IMR-90 (cell line): ENCODE data around the gene KCNK17. TPM values are rescaled to one million over a fixed set of nuclear protein-coding genes. Genes with fewer than 3 reads are reported as not detected.

ENCODE experiments used
- ATAC-seq: fragments of 200-7000 bp; cut with Tn5 transposase; 2 replicates; pipeline ENCODE4 v1.9.1; 2020; ENCODE audit warnings: low read depth, mild to moderate bottlenecking, moderate library complexity
- BruUV-seq: library from RNA; stranded (reverse); fragments of 400-500 nt; replicated peaks from 2 replicates; lab custom pipeline; 2021; lab: Mats Ljungman, UMichigan
- CTCF ChIA-PET: fragments of 300-600 bp; formaldehyde crosslinking; extraction: SDS; loops from one replicate; lab custom pipeline; 2021; ENCODE audit warnings: antibody characterized with exemption; lab: Yijun Ruan, JAX
- POLR2A ChIA-PET: fragments of 300-600 bp; sonication (Branson Sonifier 250); formaldehyde crosslinking; loops from one replicate; lab custom pipeline; 2022; ENCODE audit warnings: antibody characterized with exemption; ENCODE audit not compliant: unreplicated experiment; lab: Charles Lee
- DNase-seq: peaks from one replicate; pipeline ENCODE4 v3.0.0; 2013
- H2AFZ ChIP-seq: replicated peaks from 2 replicates; pipeline ENCODE3; 2013; ENCODE audit warnings: low read length, mild to moderate bottlenecking; ENCODE audit not compliant: poor library complexity
- H2AK5ac ChIP-seq: 2 replicates; pipeline ENCODE4 v1.6.1; 2013; ENCODE audit warnings: low read depth, low read length, inconsistent platforms
- H2AK9ac ChIP-seq: replicated peaks from 2 replicates; pipeline ENCODE3; 2013; ENCODE audit warnings: mild to moderate bottlenecking, low read depth, low read length, moderate library complexity; ENCODE audit not compliant: poor library complexity
- H2BK120ac ChIP-seq: 2 replicates; pipeline ENCODE4 v1.6.1; 2013; ENCODE audit warnings: low read depth, low read length, inconsistent platforms
- H2BK15ac ChIP-seq: 3 replicates; pipeline ENCODE4 v1.6.1; 2013; ENCODE audit warnings: low read depth, low read length, inconsistent platforms
- H2BK20ac ChIP-seq: 2 replicates; pipeline ENCODE4 v1.6.1; 2013; ENCODE audit warnings: low read depth, mild to moderate bottlenecking, inconsistent platforms, low read length, moderate library complexity
- H2BK5ac ChIP-seq: 2 replicates; pipeline ENCODE4 v1.6.1; 2013; ENCODE audit warnings: mild to moderate bottlenecking, low read depth, low read length, inconsistent platforms; ENCODE audit not compliant: poor library complexity, severe bottlenecking
- H3K14ac ChIP-seq: replicated peaks from 2 replicates; pipeline ENCODE4 v1.6.1; 2013; ENCODE audit warnings: low read depth, low read length, inconsistent platforms
- H3K18ac ChIP-seq: 2 replicates; pipeline ENCODE4 v1.6.1; 2013; ENCODE audit warnings: low read depth, low read length, control low read depth
- H3K23ac ChIP-seq: 2 replicates; pipeline ENCODE4 v1.6.1; 2013; ENCODE audit warnings: low read depth, low read length, inconsistent platforms
- H3K27ac ChIP-seq: 2 replicates; pipeline ENCODE4 v1.5.1; 2013; ENCODE audit warnings: mild to moderate bottlenecking, control low read depth, low read length; ENCODE audit not compliant: insufficient read depth
- H3K27me3 ChIP-seq: 2 replicates; pipeline ENCODE4 v1.6.1; 2013; ENCODE audit warnings: low read length; ENCODE audit not compliant: control insufficient read depth, insufficient read depth
- H3K36me3 ChIP-seq: 2 replicates; pipeline ENCODE4 v1.6.1; 2013; ENCODE audit warnings: low read length, mixed read lengths; ENCODE audit not compliant: control insufficient read depth, insufficient read depth
- H3K4ac ChIP-seq: 2 replicates; pipeline ENCODE4 v1.6.1; 2013; ENCODE audit warnings: low read depth, low read length, inconsistent platforms
- H3K4me1 ChIP-seq: 2 replicates; pipeline ENCODE4 v1.6.1; 2013; ENCODE audit warnings: low read length, mixed read lengths; ENCODE audit not compliant: control insufficient read depth, insufficient read depth
- H3K4me2 ChIP-seq: 2 replicates; pipeline ENCODE4 v1.6.1; 2013; ENCODE audit warnings: low read depth, mild to moderate bottlenecking, control low read depth, low read length, moderate library complexity
- H3K4me3 ChIP-seq: 2 replicates; pipeline ENCODE4 v1.5.1; 2013; ENCODE audit warnings: low read depth, mild to moderate bottlenecking, control low read depth, low read length, moderate library complexity; ENCODE audit not compliant: insufficient read depth
- H3K56ac ChIP-seq: 2 replicates; pipeline ENCODE4 v1.6.1; 2013; ENCODE audit warnings: low read length, inconsistent platforms; ENCODE audit not compliant: insufficient read depth; ENCODE audit errors: extremely low read depth
- H3K79me1 ChIP-seq, 2 experiments: 2 replicates each; pipeline ENCODE4 v1.6.1; 2013; ENCODE audit warnings: low read length in 2 of 2, inconsistent platforms in 1 of 2, low read depth in 1 of 2
- H3K9ac ChIP-seq: 2 replicates; pipeline ENCODE4 v1.6.1; 2013; ENCODE audit warnings: low read depth, low read length, control low read depth
- H3K9me1 ChIP-seq: 2 replicates; pipeline ENCODE4 v1.6.1; 2013; ENCODE audit warnings: low read length, inconsistent platforms; ENCODE audit not compliant: insufficient read depth
- H3K9me3 ChIP-seq: 2 replicates; pipeline ENCODE4 v1.6.1; 2013; ENCODE audit warnings: low read length; ENCODE audit not compliant: control insufficient read depth, insufficient read depth
- H4K20me1 ChIP-seq: 2 replicates; pipeline ENCODE4 v1.6.1; 2013; ENCODE audit warnings: low read length, inconsistent platforms; ENCODE audit not compliant: insufficient read depth
- H4K5ac ChIP-seq: 2 replicates; pipeline ENCODE4 v1.6.1; 2013; ENCODE audit warnings: mild to moderate bottlenecking, low read depth, low read length, control low read depth
- H4K8ac ChIP-seq, 2 experiments: 2 replicates each; pipeline ENCODE4 v1.6.1; 2013; ENCODE audit warnings: low read depth in 2 of 2, low read length in 2 of 2, control low read depth in 1 of 2, inconsistent platforms in 1 of 2
- H4K91ac ChIP-seq: 2 replicates; pipeline ENCODE4 v1.6.1; 2013; ENCODE audit warnings: low read depth, low read length, inconsistent platforms; ENCODE audit not compliant: insufficient read depth
- BHLHE40 ChIP-seq: fragments of 150-350 bp; IDR thresholded peaks from 2 replicates; pipeline ENCODE4 v1.6.1; 2016; ENCODE audit warnings: mild to moderate bottlenecking, low read depth, low read length
- MAFK ChIP-seq: IDR thresholded peaks from 2 replicates; pipeline ENCODE4 v1.6.1; 2012; ENCODE audit warnings: low read depth, low read length, improper control_type of control experiment
- MXI1 ChIP-seq: IDR thresholded peaks from 2 replicates; pipeline ENCODE4 v1.6.1; 2012; ENCODE audit warnings: low read depth, mild to moderate bottlenecking, low read length, moderate library complexity, borderline replicate concordance
- NFE2L2 ChIP-seq: fragments of 150-350 bp; IDR thresholded peaks from 2 replicates; pipeline ENCODE4 v1.6.1; 2016; ENCODE audit warnings: low read depth, mild to moderate bottlenecking, low read length
- RCOR1 ChIP-seq: IDR thresholded peaks from 2 replicates; pipeline ENCODE4 v1.6.1; 2012; ENCODE audit warnings: mild to moderate bottlenecking, low read length, improper control_type of control experiment; ENCODE audit not compliant: insufficient replicate concordance
- WGBS, 2 experiments: methylation state at CpG; one replicate each; pipeline versions ENCODE4 v1.1.5 to v1.1.7; 2013; ENCODE audit warnings: missing lambda C conversion rate in 2 of 2; ENCODE audit not compliant: insufficient read length in 1 of 2; ENCODE audit errors: extremely low coverage in 2 of 2; 5-methylcytosine and 5-hydroxymethylcytosine counted together
- dilution Hi-C: fragments of 300-500 bp; cut with HindIII; formaldehyde crosslinking; loops from one replicate; pipeline ENCODE4 v1.14.3; 2018; ENCODE audit warnings: low sequenced_read_pairs; ENCODE audit not compliant: unreplicated experiment
- in situ Hi-C: fragments of 300-500 bp; cut with MboI; formaldehyde crosslinking; loops from 3 replicates; pipeline ENCODE4 v1.14.3; 2019; ENCODE audit warnings: low sequenced_read_pairs, inconsistent platforms, mixed read lengths
- intact Hi-C: fragments of 100-400 bp; cut with micrococcal nuclease; formaldehyde crosslinking; loops from 2 replicates; pipeline ENCODE4 v1.10.0; 2022
- polyA plus RNA-seq, 3 experiments: library from polyadenylated mRNA; depleted of rRNA; stranded (reverse); fragments of >200 nt; gene quantifications; 2 replicates each; pipeline ENCODE4 v1.2.3, GENCODE V29; 2012; ENCODE audit warnings: low replicate concordance in 1 of 3
- total RNA-seq: library from RNA; depleted of rRNA; stranded (reverse); fragments of >200 nt; gene quantifications from 2 replicates; pipeline ENCODE4 v1.2.3, GENCODE V29; 2012
- TF ChIP-seq, protein P1 (sequence below): fragments of 150-350 bp; IDR thresholded peaks from 2 replicates; pipeline ENCODE4 v1.6.1; 2017; ENCODE audit warnings: mild to moderate bottlenecking, antibody characterized with exemption, low read length, low read depth

The KCNK17 gene
- total and polyA plus RNA-seq, 2 of the 4 experiments (the other 2 are of a cell fraction) = not detected

DNA sequence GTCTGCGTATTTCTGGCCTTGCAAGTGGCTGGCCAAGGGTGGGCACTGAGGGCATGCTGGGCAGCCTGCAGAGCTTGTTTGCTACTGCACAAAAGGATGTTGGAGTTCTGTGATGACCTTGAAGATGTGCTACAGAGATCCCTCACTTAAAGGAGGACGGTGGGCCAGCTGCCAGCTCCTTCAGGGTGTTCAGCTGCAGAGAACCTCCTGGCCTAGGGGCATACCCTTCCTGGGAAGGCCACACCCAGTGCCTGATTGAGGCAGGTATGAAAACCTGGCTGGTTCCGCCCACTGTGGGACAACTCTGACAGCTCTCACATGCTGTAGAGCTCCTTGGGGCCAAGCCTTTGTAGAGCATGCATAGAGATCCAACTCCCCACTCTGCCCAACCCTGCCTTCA is 3.0 kb upstream of the KCNK17 start:
- H2AK9ac ChIP-seq = no peak overlapping the region
- dilution Hi-C loops (no loop called here), in situ Hi-C loops (no loop called here), intact Hi-C loops (no loop called here)
- H2BK5ac ChIP-seq = no peak overlapping the region
- no peaks in the 10 kb centered on the region for H3K9me3 ChIP-seq
- WGBS, 2 experiments = 42% methylated on average over 2 of the region's 3 CpGs; no CpG with 5 or more reads in 1 of the 2 experiments
- no peaks in the 10 kb centered on the region for H3K79me1 ChIP-seq
- H2BK15ac ChIP-seq = no peak overlapping the region
- H4K8ac ChIP-seq = no peak overlapping the region
- ATAC-seq (no peak), DNase-seq (no peak)
- no peak overlapping the region for H4K5ac ChIP-seq
- H3K4me1 ChIP-seq = no peaks in the 10 kb centered on the region
- H3K36me3 ChIP-seq = no peaks in the 10 kb centered on the region
- no TSS peak for BruUV-seq
- no peak overlapping the region for H3K27ac ChIP-seq
- ChIA-PET POLR2A (no interaction called here), CTCF (no interaction called here)
- no peak overlapping the region for H3K23ac ChIP-seq
- H3K4me2 ChIP-seq = no peak overlapping the region
- no peak overlapping the region for H2BK20ac ChIP-seq
- no peak overlapping the region for H3K4me3 ChIP-seq
- H3K4ac ChIP-seq = no peak overlapping the region
- peaks cover 27% of the 10 kb centered on the region; the same call in 1 of the 2 replicates for H3K27me3 ChIP-seq
- H2AFZ ChIP-seq = no peak overlapping the region
- no peak overlapping the region for H2AK5ac ChIP-seq
- no peak overlapping the region for H2BK120ac ChIP-seq
- no peak overlapping the region for H3K14ac ChIP-seq
- H4K20me1 ChIP-seq = no peaks in the 10 kb centered on the region
- H3K18ac ChIP-seq = no peak overlapping the region
- no peak overlapping the region for H4K91ac ChIP-seq
- TF ChIP-seq BHLHE40 (no peak), MAFK (no peak), RCOR1 (no peak), NFE2L2 (no peak), MXI1 (no peak)
- TF ChIP-seq, protein P1, sequence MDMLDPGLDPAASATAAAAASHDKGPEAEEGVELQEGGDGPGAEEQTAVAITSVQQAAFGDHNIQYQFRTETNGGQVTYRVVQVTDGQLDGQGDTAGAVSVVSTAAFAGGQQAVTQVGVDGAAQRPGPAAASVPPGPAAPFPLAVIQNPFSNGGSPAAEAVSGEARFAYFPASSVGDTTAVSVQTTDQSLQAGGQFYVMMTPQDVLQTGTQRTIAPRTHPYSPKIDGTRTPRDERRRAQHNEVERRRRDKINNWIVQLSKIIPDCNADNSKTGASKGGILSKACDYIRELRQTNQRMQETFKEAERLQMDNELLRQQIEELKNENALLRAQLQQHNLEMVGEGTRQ = no peak
- H3K9ac ChIP-seq = no peak overlapping the region
- H3K9me1 ChIP-seq = no peaks in the 10 kb centered on the region
- no peak overlapping the region for H3K56ac ChIP-seq
